MM.1S (cell line): ENCODE data around the gene KCNMA1.

ENCODE experiments used
- CTCF ChIP-seq: fragments of 300-600 bp; sonication (generic); IDR thresholded peaks from 2 replicates; pipeline ENCODE4 v1.5.1; 2016; ENCODE audit warnings: antibody characterized with exemption, low read length, mixed read lengths
- EZH2phosphoT487 ChIP-seq: fragments of 300-600 bp; sonication (generic); IDR thresholded peaks from 2 replicates; pipeline ENCODE4 v1.6.1; 2018; ENCODE audit warnings: antibody characterized with exemption, low read length

GRCh38 chr10:77320971-77321471 lies 316.6 kb downstream of the KCNMA1 start:
- no peak for TF ChIP-seq CTCF
- TF ChIP-seq EZH2phosphoT487: no peak
